Parathyroid adenoma (tissue), 2 donors: Measurements from ENCODE around the gene ENOX1.

ENCODE experiments used
- H2AFZ ChIP-seq: fragments of 300-600 bp; sonication (generic); one replicate; pipeline ENCODE4 v1.7.0; 2017; ENCODE audit warnings: antibody characterized with exemption, mild to moderate bottlenecking
- H3K27ac ChIP-seq: fragments of 300-600 bp; sonication (generic); one replicate; pipeline ENCODE4 v1.7.0; 2017
- H3K27me3 ChIP-seq: fragments of 300-600 bp; sonication (generic); one replicate; pipeline ENCODE4 v1.7.0; 2017; ENCODE audit warnings: low read length; ENCODE audit not compliant: control insufficient read depth, insufficient read depth
- H3K36me3 ChIP-seq: fragments of 300-600 bp; sonication (generic); one replicate; pipeline ENCODE4 v1.7.0; 2017; ENCODE audit warnings: low read length; ENCODE audit not compliant: control insufficient read depth, insufficient read depth
- H3K4me1 ChIP-seq: fragments of 300-600 bp; sonication (generic); one replicate; pipeline ENCODE4 v1.7.0; 2017; ENCODE audit warnings: control low read depth
- H3K4me2 ChIP-seq: fragments of 300-600 bp; sonication (generic); one replicate; pipeline ENCODE4 v1.7.0; 2017; ENCODE audit warnings: low read length
- H3K4me3 ChIP-seq: fragments of 300-600 bp; sonication (generic); one replicate; pipeline ENCODE4 v1.7.0; 2017; ENCODE audit warnings: low read depth, low read length
- H3K79me2 ChIP-seq: fragments of 300-600 bp; sonication (generic); one replicate; pipeline ENCODE4 v1.7.0; 2017; ENCODE audit warnings: control low read depth
- H3K9ac ChIP-seq: fragments of 300-600 bp; sonication (generic); one replicate; pipeline ENCODE4 v1.7.0; 2017; ENCODE audit warnings: mild to moderate bottlenecking
- H3K9me3 ChIP-seq: fragments of 300-600 bp; sonication (generic); one replicate; pipeline ENCODE4 v1.7.0; 2017; ENCODE audit warnings: low read length; ENCODE audit not compliant: control insufficient read depth
- TF ChIP-seq, protein P1 (sequence below): fragments of 300-600 bp; sonication (generic); IDR thresholded peaks from one replicate; pipeline ENCODE4 v1.7.0; 2017; ENCODE audit warnings: antibody characterized with exemption, mild to moderate bottlenecking
- donor health status: primary hyperparathyroidism.

ENOX1 gene

DNA sequence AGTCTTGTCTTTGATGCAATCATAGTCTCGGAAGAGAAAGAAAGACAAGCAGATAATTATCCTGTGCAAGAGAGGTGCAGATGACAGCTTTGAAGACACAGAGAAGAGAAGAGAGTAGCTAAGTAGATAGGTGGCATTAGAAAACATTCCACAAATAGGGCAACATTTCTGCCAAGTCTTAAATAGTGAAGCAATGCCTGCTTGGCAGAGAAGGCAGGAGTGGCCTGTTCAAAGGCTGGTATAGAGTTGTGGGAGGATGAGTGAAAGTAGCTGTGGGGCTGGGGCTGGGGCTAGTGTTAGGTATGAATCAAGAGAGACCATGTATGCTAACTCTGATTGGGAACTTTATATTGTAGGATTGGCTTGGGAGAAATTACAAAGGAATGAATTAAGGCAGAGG lies 457.9 kb downstream of the ENOX1 start:
- no peak overlapping the region for H3K4me3 ChIP-seq
- TF ChIP-seq, protein P1, sequence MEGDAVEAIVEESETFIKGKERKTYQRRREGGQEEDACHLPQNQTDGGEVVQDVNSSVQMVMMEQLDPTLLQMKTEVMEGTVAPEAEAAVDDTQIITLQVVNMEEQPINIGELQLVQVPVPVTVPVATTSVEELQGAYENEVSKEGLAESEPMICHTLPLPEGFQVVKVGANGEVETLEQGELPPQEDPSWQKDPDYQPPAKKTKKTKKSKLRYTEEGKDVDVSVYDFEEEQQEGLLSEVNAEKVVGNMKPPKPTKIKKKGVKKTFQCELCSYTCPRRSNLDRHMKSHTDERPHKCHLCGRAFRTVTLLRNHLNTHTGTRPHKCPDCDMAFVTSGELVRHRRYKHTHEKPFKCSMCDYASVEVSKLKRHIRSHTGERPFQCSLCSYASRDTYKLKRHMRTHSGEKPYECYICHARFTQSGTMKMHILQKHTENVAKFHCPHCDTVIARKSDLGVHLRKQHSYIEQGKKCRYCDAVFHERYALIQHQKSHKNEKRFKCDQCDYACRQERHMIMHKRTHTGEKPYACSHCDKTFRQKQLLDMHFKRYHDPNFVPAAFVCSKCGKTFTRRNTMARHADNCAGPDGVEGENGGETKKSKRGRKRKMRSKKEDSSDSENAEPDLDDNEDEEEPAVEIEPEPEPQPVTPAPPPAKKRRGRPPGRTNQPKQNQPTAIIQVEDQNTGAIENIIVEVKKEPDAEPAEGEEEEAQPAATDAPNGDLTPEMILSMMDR: no peak
- no peak overlapping the region for H2AFZ ChIP-seq
- H3K79me2 ChIP-seq: no peaks in the 10 kb centered on the region
- no peak overlapping the region for H3K4me2 ChIP-seq
- no peak overlapping the region for H3K27ac ChIP-seq
- H3K4me1 ChIP-seq: no peaks in the 10 kb centered on the region
- H3K9ac ChIP-seq: no peak overlapping the region
- H3K9me3 ChIP-seq: no peaks in the 10 kb centered on the region
- H3K36me3 ChIP-seq: no peaks in the 10 kb centered on the region
- no peaks in the 10 kb centered on the region for H3K27me3 ChIP-seq

DNA sequence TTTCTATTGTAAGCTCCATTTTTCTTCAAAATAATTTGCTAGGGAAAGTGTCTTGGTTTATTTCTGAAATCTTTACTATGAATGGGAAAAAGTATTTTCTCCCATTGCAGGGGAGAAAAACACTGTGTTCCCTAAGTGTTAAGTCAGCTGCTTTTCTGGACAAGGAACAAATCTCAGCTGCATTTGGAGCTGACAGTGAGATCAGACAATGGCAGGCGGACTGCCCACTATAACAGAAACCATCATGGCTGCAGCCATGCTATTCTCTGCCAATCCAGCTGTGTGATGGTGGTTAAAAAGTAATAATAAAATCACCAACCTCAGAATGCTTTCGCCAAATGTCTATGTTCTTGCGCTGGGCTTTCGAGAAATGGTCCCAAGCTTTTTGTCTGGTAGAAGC lies 460.7 kb downstream of the ENOX1 start:
- Histone ChIP-seq H3K4me3 (no peak overlapping the region), H3K27ac (no peak overlapping the region)

DNA sequence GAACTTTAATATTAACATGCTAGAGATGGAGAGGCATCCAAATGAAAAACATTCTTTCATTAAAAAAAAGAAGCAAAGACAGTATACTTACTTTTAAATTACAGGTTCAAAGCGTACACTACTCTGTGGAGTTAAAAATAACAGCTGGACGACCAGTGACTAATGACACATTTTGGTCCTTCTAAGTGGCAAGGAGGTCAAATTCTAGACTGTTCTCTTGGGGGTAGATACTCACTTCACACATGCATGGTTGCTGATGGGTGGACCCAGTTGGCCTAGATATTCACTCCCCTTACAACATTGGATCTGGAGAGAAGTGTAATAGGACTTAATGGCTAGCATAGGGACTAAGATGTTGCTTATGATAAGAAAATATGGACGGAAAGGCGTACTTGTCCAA lies 461.1 kb downstream of the ENOX1 start:
- no peak overlapping the region for H3K4me3 ChIP-seq
- H3K27ac ChIP-seq: no peak overlapping the region
- no peaks in the 10 kb centered on the region for H3K27me3 ChIP-seq
- H3K4me2 ChIP-seq: no peak overlapping the region
- H3K4me1 ChIP-seq: no peaks in the 10 kb centered on the region
- H3K36me3 ChIP-seq: no peaks in the 10 kb centered on the region
- no peaks in the 10 kb centered on the region for H3K9me3 ChIP-seq
- no peaks in the 10 kb centered on the region for H3K79me2 ChIP-seq
- H3K9ac ChIP-seq: no peak overlapping the region
- no peak overlapping the region for H2AFZ ChIP-seq
- TF ChIP-seq, protein P1: no peak

More for the DNA sequence above, 460.7 kb downstream of the ENOX1 start:
- H3K4me1 ChIP-seq: no peaks in the 10 kb centered on the region
- H3K4me2 ChIP-seq: no peak overlapping the region
- no peaks in the 10 kb centered on the region for H3K9me3 ChIP-seq
- no peak overlapping the region for H2AFZ ChIP-seq
- TF ChIP-seq, protein P1: no peak
- H3K9ac ChIP-seq: no peak overlapping the region
- H3K27me3 ChIP-seq: no peaks in the 10 kb centered on the region
- no peaks in the 10 kb centered on the region for H3K79me2 ChIP-seq
- H3K36me3 ChIP-seq: no peaks in the 10 kb centered on the region

DNA sequence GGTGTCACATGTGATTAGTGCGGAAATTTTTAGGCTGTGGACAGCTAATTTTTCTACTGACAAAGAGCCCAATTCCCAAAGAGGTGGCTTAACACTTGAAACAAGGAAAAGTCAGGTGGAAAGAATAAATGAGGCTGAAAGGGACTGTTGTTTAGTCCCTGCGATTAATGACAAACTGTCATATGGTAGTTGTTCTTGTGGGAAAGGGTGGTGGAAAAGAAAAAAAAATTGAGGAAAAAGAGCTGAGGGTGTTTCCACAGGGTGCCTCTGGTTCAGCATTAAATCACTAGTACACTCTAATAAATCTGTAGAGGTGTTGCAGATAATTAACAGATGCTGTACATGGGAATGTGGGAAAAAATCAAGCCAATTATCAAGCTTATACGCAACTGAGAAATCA lies 462.6 kb downstream of the ENOX1 start:
- H3K9ac ChIP-seq: no peak overlapping the region
- no peaks in the 10 kb centered on the region for H3K4me1 ChIP-seq
- H3K9me3 ChIP-seq: no peaks in the 10 kb centered on the region
- no peak overlapping the region for H3K27ac ChIP-seq
- no peak overlapping the region for H3K4me3 ChIP-seq
- TF ChIP-seq, protein P1: no peak
- no peak overlapping the region for H2AFZ ChIP-seq
- H3K36me3 ChIP-seq: no peaks in the 10 kb centered on the region
- H3K79me2 ChIP-seq: no peaks in the 10 kb centered on the region
- H3K27me3 ChIP-seq: no peaks in the 10 kb centered on the region
- H3K4me2 ChIP-seq: no peak overlapping the region

DNA sequence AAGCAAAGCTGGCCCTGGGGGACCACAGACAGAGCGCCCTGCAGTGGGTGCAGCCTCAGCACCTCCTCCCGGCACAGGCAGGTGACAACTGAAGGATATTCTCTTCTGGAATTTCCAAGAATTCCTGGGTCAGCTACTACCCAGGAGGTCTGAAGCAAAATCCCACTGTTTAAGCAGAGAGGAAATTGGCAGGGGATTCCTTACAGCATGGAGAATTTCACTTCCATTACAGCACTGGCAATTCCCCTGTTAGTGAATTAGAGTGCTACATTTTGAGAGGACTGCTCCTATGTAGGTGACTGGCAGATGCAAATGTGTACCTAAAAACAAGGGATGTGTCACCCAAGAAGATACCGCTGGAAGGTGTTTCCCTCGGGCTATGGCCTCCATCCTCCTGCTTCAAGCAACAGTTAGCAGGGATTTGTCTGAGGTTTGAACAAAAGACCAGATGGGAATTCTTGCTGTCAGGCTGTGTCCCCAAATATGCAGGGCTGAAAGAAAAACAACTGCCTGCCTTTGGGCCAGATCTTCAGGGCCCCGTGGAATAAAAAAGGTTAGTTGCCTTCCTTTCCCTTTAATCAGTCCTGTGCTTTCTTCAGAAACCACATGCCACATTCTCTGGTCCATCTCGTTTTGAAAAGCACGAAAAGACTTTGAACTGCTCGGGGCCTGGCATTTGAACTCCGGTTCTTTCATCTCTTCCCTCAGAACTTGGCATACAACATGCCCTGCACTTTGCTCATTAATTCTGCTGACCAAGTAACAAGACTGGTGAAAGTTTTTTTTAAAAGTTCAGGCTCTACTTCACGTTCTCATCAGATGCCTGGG lies 466.9 kb downstream of the ENOX1 start:
- Histone ChIP-seq H3K27ac (no peak overlapping the region), H3K9ac (no peak overlapping the region), H3K9me3 (no peaks in the 10 kb centered on the region), H2AFZ (no peak overlapping the region), H3K4me2 (no peak overlapping the region), H3K36me3 (no peaks in the 10 kb centered on the region), H3K79me2 (no peaks in the 10 kb centered on the region), H3K27me3 (no peaks in the 10 kb centered on the region), H3K4me1 (no peaks in the 10 kb centered on the region), H3K4me3 (no peak overlapping the region)
- TF ChIP-seq, protein P1: no peak
